Ovary (tissue), 3 donors: Measurements from ENCODE around the gene SCTR.

Experiments
- CTCF ChIP-seq, 3 donors: fragments of 450-650 bp in 2 of 3; fragments of 200-600 bp in 1 of 3; IDR thresholded peaks; one replicate each; pipeline versions ENCODE4 v1.5.1 to v1.8.0; 2016 to 2022; ENCODE audit warnings: antibody characterized with exemption in 3 of 3, mild to moderate bottlenecking in 1 of 3
- EP300 ChIP-seq: sonication (generic); formaldehyde crosslinking; IDR thresholded peaks from one replicate; pipeline ENCODE4 v1.6.1; 2017; ENCODE audit warnings: antibody characterized with exemption
- donor health status: DM: no; HTN: no; CAD: no.

DNA sequence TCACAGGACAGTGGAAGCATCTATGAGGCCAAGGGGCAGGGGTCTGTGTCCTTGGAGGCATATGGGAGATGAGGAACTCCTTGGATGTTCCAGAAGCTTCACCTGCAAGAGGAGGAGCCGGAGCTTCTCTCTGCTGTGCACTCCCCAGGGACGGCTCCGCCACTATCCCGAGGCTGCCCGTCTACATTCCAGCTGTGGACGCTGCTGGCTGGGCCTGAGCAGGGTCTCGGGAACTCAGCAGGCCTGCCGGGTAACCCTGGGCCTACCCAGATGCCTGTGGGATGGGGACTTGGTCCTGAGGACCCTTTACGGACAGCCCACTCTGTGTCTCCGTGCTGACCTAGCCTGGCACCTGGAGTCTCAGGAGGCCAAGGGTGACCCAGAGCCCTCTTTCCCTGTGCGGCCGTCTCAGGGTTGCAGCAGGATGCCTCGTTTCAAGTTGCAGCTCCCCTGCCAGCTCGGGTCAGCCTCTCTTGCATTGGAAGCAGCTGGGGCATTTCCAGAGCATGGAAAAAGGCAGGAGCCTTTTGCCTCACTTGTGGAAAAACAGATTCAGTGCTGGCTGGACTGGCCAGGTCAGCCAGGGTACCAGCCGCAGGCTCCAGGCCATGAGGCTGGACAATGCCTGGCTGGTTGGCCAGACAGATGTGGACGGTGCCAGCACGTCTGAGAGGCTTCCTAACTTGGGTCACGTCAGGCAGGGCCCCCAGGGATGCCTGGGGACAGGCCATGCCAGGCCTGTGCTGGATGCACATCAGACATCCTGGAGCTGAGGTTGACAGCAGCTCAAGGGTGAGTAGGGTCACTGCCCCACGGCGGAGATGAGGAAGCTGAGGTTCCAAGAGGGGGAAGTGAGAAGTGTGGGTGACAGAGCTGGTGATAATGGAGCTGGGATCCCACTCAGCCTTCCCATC lies 41.5 kb downstream of the SCTR start:
- TF ChIP-seq CTCF (IDR thresholded peaks at IDR 0.05) (no peak), EP300 (no peak)
